Spleen (tissue), 11 donors: Measurements from ENCODE around the gene GPR84. TPM values are rescaled to one million over a fixed set of nuclear protein-coding genes. Genes with fewer than 3 reads are reported as not detected.

Source experiments
- DNase-seq: peaks from one replicate; pipeline ENCODE4 v3.0.0-alpha.2; 2020
- H3K27ac ChIP-seq, 8 donors: fragments of 200-600 bp; sonication (generic) in 7 of 8; 1 replicate in 4 of 8; 2 replicates in 4 of 8; pipeline versions ENCODE4 v1.5.0 to v1.8.0; 2016 to 2021; ENCODE audit warnings: inconsistent platforms in 4 of 8, mild to moderate bottlenecking in 4 of 8, moderate library complexity in 1 of 8
- H3K27me3 ChIP-seq, 7 donors: fragments of 200-600 bp; sonication (generic) in 6 of 7; replicated peaks in 1 of 7; 1 replicate in 4 of 7; 2 replicates in 3 of 7; pipeline versions ENCODE4 v1.5.0 to v1.8.0; 2016 to 2021; ENCODE audit warnings: inconsistent platforms in 3 of 7, mild to moderate bottlenecking in 1 of 7
- H3K36me3 ChIP-seq, 6 donors: fragments of 200-600 bp; sonication (generic) in 5 of 6; 1 replicate in 4 of 6; 2 replicates in 2 of 6; pipeline versions ENCODE4 v1.5.0 to v1.8.0; 2016 to 2021; ENCODE audit warnings: inconsistent platforms in 2 of 6
- H3K4me1 ChIP-seq, 6 donors: fragments of 200-600 bp; sonication (generic) in 5 of 6; 1 replicate in 3 of 6; 2 replicates in 3 of 6; pipeline versions ENCODE4 v1.5.0 to v1.8.0; 2016 to 2021; ENCODE audit warnings: inconsistent platforms in 3 of 6
- H3K4me3 ChIP-seq, 8 donors: fragments of 200-600 bp; sonication (generic) in 7 of 8; 1 replicate in 4 of 8; 2 replicates in 4 of 8; pipeline versions ENCODE4 v1.5.0 to v1.8.0; 2016 to 2021; ENCODE audit warnings: inconsistent platforms in 4 of 8, mild to moderate bottlenecking in 4 of 8, moderate library complexity in 2 of 8
- H3K9me3 ChIP-seq, 8 donors: fragments of 200-600 bp; sonication (generic) in 7 of 8; 1 replicate in 4 of 8; 2 replicates in 4 of 8; pipeline versions ENCODE4 v1.5.0 to v1.8.0; 2016 to 2021; ENCODE audit warnings: inconsistent platforms in 4 of 8
- POLR2A ChIP-seq, 3 donors: fragments of 450-650 bp; IDR thresholded peaks; one replicate each; pipeline ENCODE4 v1.5.1; 2017; ENCODE audit warnings: antibody characterized with exemption in 3 of 3, mild to moderate bottlenecking in 1 of 3
- POLR2AphosphoS5 ChIP-seq, 3 donors: sonication (generic); formaldehyde crosslinking; IDR thresholded peaks; one replicate each; pipeline ENCODE4 v1.5.1; 2017; ENCODE audit warnings: antibody characterized with exemption in 3 of 3
- whole genome bisulfite sequencing, 5 donors: extraction: QIAGEN DNeasy Blood & Tissue Kit in 3 of 5; methylation state at CpG; one replicate each; pipeline versions ENCODE4 v1.1.5 to v1.1.7; 2013 to 2018; 5-methylcytosine and 5-hydroxymethylcytosine counted together
- intact Hi-C: fragments of 100-400 bp; cut with DNase I; formaldehyde crosslinking; loops from one replicate; pipeline ENCODE4 v1.15.0; 2023; ENCODE audit warnings: low total_unique reads
- polyA plus RNA-seq, 3 donors: library from polyadenylated mRNA; stranded (reverse); fragments of 200-250 nt; gene quantifications; one replicate each; pipeline ENCODE4 v1.2.1, GENCODE V29; 2013
- total RNA-seq, 7 donors: library from RNA; depleted of rRNA in 3 of 7; stranded (reverse); fragments of >200 nt in 3 of 7; fragmentation: NEBNext Ultra II Directional in 4 of 7; extraction: Animal tissue kit (Norgen Biotek cat#: 25700) in 4 of 7; gene quantifications; one replicate each; pipeline versions ENCODE4 v1.1.0 to v1.2.1, GENCODE V29; 2016 to 2021
- TF ChIP-seq, protein P1 (sequence below), 11 experiments: fragments of 200-600 bp in 7 of 11; fragments of 450-650 bp in 4 of 11; sonication (generic) in 4 of 11; IDR thresholded peaks in 8 of 11; conservative IDR thresholded peaks in 3 of 11; 1 replicate in 7 of 11; 2 replicates in 4 of 11; pipeline versions ENCODE4 v1.4.0 to v1.8.0; 2016 to 2021; ENCODE audit warnings: antibody characterized with exemption in 11 of 11, inconsistent platforms in 4 of 11, mild to moderate bottlenecking in 1 of 11
- donor health status: healthy with polysubstance abuse.
- donor health status: DM: no; HTN: no; CAD: no; lungs with moderate emphysema.
- donor health status: DM: no; HTN: no; CAD: no.
- donor health status: Bipolar disorder and iron deficiency.
- donor health status: healthy.
- donor health status: DM: no; HTN: no; CAD: no.
- donor health status: DM: yes; HTN: yes; CAD: no.

Gene GPR84
- total and polyA plus RNA-seq, 10 donors: 0.35 to 12.5 (median 2.3) TPM

DNA sequence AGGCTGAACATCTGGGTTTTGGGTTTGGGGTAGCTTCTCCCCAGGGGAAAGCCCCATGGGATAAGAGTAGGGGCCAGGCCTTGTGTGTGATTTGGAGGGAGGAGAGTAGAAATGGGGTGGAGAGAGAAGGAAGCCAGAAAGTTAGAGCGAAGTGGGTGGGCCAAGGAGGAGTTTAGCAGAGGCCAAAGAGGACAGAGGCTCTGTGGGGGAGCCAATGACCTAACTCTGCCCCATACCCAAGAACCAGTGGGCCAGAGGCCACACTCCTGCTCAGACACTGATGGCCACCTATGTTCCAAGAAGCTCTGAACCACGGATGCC lies 10.9 kb upstream of the GPR84 start:
- H3K4me3 ChIP-seq: no peak overlapping the region
- TF ChIP-seq, protein P1, sequence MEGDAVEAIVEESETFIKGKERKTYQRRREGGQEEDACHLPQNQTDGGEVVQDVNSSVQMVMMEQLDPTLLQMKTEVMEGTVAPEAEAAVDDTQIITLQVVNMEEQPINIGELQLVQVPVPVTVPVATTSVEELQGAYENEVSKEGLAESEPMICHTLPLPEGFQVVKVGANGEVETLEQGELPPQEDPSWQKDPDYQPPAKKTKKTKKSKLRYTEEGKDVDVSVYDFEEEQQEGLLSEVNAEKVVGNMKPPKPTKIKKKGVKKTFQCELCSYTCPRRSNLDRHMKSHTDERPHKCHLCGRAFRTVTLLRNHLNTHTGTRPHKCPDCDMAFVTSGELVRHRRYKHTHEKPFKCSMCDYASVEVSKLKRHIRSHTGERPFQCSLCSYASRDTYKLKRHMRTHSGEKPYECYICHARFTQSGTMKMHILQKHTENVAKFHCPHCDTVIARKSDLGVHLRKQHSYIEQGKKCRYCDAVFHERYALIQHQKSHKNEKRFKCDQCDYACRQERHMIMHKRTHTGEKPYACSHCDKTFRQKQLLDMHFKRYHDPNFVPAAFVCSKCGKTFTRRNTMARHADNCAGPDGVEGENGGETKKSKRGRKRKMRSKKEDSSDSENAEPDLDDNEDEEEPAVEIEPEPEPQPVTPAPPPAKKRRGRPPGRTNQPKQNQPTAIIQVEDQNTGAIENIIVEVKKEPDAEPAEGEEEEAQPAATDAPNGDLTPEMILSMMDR (IDR thresholded peaks at IDR 0.05 in 8 of 11, conservative IDR thresholded peaks at IDR 0.05 in 3 of 11): no peak
- TF ChIP-seq POLR2AphosphoS5 (IDR thresholded peaks at IDR 0.05) (no peak), POLR2A (IDR thresholded peaks at IDR 0.05) (no peak)
- intact Hi-C loops: no loop called here
- peaks cover 5 to 61% (median 30%) of the 10 kb centered on the region in 6 donors for H3K4me1 ChIP-seq
- H3K9me3 ChIP-seq: no peaks in the 10 kb centered on the region
- no peaks in the 10 kb centered on the region for H3K27me3 ChIP-seq
- H3K27ac ChIP-seq: peak overlapping the region in 2 of 8 donors; percentile 2 to 14
- H3K36me3 ChIP-seq: peaks cover 0 to 34% (median 0%) of the 10 kb centered on the region in 6 donors
- no peak for DNase-seq
- 45 to 83% (median 69%) methylated on average over 2 of the region's 2 CpGs for WGBS, 5 donors

DNA sequence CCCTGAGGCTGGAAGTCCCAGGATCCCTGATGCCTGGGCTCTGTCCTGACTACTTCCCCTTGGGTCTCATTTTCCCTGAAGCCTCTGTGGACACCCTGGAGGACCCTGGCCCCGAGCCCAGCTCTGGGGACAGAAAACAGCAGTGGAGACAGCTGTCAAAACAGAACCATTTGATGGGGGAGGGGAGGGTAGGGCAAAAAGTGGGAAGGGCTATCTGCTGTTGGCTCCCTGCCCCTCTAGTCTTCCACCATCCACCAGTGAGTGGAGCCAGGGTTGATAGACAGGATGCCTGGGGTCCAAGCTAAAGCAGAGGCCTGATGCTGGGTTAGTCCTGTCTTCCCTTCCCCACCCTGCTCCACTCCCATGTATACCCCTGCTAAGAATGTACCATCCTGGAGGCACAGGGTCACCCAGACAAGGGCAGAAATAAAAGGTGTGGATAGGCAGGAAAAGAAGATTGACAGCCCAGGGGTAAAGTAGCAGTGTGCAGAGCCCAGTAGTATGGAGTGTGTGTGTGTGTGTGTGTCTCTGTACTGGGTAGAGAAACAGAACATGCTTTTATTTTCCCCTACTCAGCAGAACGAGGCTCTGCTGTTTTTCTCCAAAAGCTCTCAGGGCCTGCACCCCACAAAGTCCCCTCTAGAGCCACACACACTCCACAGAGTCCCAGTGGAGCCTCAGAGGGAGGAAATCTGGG lies 10.4 kb upstream of the GPR84 start:
- intact Hi-C loops: no loop called here
- H3K4me1 ChIP-seq: peaks cover 4 to 61% (median 28%) of the 10 kb centered on the region in 6 donors
- 51 to 68% (median 60%) methylated on average over 2 of the region's 2 CpGs for WGBS, 5 donors
- no peak for DNase-seq
- peaks cover 0 to 37% (median 0%) of the 10 kb centered on the region in 6 donors for H3K36me3 ChIP-seq
- H3K27me3 ChIP-seq: no peaks in the 10 kb centered on the region
- no peak overlapping the region for H3K4me3 ChIP-seq
- TF ChIP-seq, protein P1 (IDR thresholded peaks at IDR 0.05 in 8 of 11, conservative IDR thresholded peaks at IDR 0.05 in 3 of 11): no peak
- no peak for TF ChIP-seq POLR2AphosphoS5 (IDR thresholded peaks at IDR 0.05)
- TF ChIP-seq POLR2A (IDR thresholded peaks at IDR 0.05): no peak
- H3K27ac ChIP-seq: peak overlapping the region in 2 of 8 donors; percentile 2 to 14
- no peaks in the 10 kb centered on the region for H3K9me3 ChIP-seq

DNA sequence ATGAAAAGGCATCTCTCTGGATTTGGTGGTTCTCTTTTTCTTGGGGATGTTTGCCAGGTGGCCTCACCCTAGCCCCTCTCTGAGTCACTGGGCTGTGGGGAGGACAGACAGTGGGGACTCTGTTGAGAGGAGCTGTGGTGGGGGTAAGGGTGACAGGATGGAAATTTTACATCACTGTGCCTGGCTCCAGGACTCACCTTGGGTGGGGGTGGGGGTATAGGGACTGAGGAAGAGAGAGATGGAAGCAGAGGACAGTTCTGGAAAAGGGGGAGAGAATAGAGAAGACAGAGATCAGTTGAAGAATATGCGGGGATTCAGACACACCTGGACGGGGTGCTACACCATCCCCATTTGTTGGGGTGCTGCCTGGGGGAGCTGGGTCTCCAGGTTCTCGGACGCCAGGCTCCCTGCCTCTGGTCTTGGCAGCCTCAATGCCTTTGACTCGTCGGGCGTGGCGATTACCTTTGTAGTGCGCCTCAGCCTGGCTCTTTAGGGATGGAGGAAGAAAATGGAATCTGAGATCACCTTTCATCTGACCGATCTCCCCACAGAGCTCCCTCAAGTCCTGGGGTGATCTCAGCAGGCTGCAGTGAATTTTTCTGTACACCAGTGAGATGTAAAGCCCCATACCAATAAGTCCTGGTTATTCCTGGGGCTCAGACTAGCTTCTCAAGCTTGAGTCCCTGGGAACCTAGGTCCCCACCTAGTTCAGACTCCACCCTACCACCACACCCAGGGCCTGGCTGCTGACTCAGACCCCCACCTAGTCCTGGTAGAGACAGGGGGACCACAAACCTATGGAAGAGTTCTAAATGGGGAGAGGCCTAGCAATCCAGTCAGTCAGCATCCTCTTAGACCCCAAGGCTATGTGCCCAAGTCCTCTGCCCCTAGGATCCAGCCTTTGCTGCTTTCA lies 9.6 kb upstream of the GPR84 start:
- DNase-seq: no peak
- intact Hi-C loops: no loop called here
- no peak overlapping the region for H3K4me3 ChIP-seq
- no peaks in the 10 kb centered on the region for H3K27me3 ChIP-seq
- H3K9me3 ChIP-seq: no peaks in the 10 kb centered on the region
- no peak overlapping the region for H3K27ac ChIP-seq
- TF ChIP-seq, protein P1 (IDR thresholded peaks at IDR 0.05 in 8 of 11, conservative IDR thresholded peaks at IDR 0.05 in 3 of 11): no peak
- no peak for TF ChIP-seq POLR2A (IDR thresholded peaks at IDR 0.05)
- TF ChIP-seq POLR2AphosphoS5 (IDR thresholded peaks at IDR 0.05): no peak
- peaks cover 0 to 63% (median 27%) of the 10 kb centered on the region in 6 donors for H3K4me1 ChIP-seq
- WGBS, 5 donors: 90 to 98% (median 95%) methylated on average over 10 of the region's 10 CpGs
- peaks cover 0 to 37% (median 0%) of the 10 kb centered on the region in 6 donors for H3K36me3 ChIP-seq
